Stimulated activated naive CD8-positive, alpha-beta T cell treated with anti-CD3 and anti-CD28 coated beads, Interleukin-15, Interleukin-2, amounts not matched to agents 100 U/mL and 50 U/mL, for 24 hours (primary cell): ENCODE data around the gene CXXC5.
"Not testable (repeated sequence)": the region's sequence is repeated elsewhere in the genome, so short reads cannot be mapped to it uniquely, and the experiment has no call there.

ENCODE experiments used
- ATAC-seq: fragments of 150-1000 bp; cut with Tn5 transposase; one replicate; pipeline ENCODE4 v1.10.0; 2021
- DNase-seq: peaks from one replicate; pipeline ENCODE4 v3.0.0; 2021

CXXC5 gene

GRCh38 chr5:139648205-139649081, at the start of gene CXXC5:
Gene CXXC5 (plus strand): TSS chr5:139648349. CDS start chr5:139680524, 32,175 bp downstream.
- DNase-seq (peak; percentile 73), ATAC-seq (peak; percentile 24)

DNA sequence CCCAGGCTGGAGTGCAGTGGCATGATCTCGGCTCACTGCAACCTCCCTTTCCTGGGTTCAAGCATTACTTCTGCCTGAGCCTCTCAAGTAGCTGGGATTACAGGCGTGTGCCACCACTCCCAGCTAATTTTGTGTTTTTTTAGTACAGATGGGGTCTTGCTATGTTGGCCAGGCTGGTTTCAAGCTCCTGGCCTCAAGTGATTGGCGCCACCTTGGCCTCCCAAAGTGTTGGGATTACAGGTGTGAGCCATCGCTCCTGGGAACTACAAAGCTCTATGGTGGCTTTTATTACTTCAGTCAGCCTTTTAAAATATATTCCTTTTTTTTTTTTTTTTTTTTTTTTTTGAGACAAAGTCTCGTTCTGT, 49.6 kb upstream of the CXXC5 start:
- not testable (repeated sequence) for DNase-seq, ATAC-seq

GRCh38 chr5:139600336-139600949, 47.7 kb upstream of the CXXC5 start:
- DNase-seq (no peak), ATAC-seq (no peak)

DNA sequence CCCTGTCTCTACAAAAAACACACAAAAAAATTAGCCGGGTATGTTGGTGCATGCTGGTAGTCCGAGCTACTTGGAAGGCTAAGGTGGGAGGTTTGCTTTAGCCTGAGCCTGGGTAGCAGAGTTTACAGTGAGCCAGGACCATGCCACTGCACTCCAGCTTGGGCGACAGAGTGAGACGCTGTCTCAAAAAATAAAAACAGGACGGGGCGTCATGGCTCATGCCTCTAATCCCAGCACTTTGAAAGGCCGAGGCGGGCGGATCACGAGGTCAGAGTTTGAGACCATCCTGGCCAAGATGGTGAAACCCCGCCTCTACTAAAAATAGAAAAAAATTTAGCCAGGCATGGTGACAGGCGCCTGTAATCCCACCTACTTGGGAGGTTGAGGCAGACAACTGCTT, 46.7 kb upstream of the CXXC5 start:
- no peak for ATAC-seq

DNA sequence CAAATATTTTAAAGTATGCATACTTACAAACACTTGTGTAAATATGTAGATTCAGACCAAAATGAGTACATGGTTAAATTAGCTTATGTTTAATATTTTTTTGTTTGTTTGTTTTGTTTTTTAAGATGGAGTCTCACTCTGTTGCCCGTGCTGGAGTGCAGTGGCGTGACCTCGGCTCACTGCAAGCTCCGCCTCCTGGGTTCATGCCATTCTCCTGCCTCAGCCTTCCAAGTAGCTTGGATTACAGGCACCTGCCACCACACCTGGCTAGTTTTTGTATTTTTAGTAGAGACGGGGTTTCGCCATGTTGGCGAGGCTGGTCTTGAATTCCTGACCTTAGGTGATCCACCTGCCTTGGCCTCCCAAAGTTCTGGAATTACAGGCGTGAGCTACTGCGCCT, 46.2 kb upstream of the CXXC5 start:
- DNase-seq, ATAC-seq: not testable (repeated sequence)

More for the DNA sequence above, 46.7 kb upstream of the CXXC5 start:
- DNase-seq: no peak

GRCh38 chr5:139605887-139606286, 42.3 kb upstream of the CXXC5 start:
- no peak for ATAC-seq
- no peak for DNase-seq

DNA sequence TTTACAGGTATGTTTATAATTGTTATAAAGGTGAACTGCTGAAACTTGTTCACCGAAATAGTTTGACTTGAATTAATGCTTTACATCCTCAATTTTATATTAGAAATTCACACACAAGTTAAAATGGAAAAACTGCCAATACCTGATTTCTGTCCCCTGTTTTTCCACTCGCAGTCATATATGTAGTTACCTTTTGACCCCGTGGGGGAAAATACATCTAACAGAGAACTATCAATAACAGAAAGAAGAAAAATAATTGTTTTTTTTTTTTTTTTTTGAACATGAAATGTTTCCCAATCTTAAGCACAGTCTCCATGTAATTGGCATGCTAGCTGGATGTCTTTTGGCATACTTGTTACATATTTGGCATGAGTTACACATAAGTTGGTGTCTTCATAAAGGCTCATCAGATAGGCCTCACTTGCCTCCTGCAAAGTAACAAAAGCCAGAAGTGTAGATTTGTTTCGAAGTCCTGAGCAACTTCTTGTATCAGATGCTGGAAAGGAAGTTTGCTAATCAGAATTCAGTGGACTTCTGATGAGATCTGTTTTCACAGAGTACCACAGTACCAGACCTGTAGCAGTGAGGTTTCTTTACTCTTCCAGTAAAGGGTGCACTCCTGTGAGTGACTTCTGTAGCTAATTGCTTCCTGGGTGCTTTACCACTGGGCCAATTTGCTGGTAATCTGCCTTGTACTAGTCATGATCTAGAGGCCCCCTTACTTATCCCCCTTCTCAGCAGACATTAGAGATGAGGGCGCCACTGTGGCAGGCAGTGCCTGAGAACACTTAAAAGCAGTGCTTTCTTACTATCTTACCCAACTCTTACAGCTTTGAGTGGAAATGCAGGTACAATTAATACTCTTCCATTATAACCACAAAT, 36.2 kb upstream of the CXXC5 start:
- ATAC-seq (peak; percentile 71), DNase-seq (no peak)

GRCh38 chr5:139619861-139620260, 28.3 kb upstream of the CXXC5 start:
- ATAC-seq: no peak
- DNase-seq: no peak

GRCh38 chr5:139625398-139625797, 22.8 kb upstream of the CXXC5 start:
- not testable (repeated sequence) for DNase-seq, ATAC-seq

DNA sequence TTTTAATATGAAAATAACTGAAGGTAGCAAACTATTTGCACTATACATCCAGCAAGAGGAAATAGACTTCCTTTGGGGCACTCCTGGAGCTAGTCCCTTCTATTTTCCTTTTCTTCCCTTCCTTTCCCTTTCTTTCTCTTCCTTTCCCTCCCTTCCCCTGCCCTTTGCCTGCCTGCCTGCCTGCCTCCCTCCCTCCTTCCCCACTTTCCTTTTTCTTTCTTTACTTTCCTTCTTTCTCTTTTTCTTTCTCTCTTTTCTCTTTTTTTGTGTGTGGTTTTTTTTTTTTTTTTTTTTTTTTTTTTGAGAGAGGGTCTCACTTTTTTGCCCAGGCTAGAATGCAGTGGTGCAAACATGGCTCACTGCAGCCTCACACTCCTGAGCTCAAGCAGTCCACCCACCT, 17.3 kb upstream of the CXXC5 start:
- ATAC-seq (no peak), DNase-seq (no peak)

DNA sequence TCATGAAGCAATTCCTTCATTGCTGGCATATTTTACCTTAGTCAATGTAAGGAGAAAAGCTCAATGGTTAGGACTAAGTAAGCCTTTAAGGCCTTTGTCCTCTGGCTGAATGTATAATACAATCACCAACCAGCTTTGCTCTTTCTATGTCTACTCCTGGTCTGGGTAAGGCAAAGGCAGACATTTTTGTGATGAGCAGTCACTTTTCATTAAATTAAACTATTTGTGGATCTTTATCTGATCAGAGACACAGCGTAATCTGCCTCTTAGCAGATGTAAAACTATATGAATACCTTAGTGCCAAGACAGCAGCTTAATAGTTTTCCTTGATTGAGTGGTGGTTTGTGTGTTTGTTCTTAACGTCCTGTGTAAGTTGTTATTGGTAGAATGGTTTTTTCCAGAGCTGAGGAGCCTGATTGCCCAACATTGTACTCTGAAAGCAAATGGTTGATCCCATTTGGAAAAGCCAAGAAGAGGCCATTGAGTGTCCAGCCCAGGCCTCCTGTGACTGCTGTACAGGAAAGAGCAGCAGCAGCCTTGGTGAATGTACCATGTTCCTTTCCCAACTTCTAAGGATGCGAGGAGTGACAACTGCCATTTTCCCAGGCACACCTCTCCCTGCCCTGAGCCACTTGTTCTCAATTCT, 16.5 kb upstream of the CXXC5 start:
- ATAC-seq (no peak), DNase-seq (no peak)

- ATAC-seq (peak; percentile 35), DNase-seq (peak; percentile 73)
These were observed 14.7 kb upstream of the CXXC5 start for GRCh38 chr5:139633295-139634027.

GRCh38 chr5:139634028-139634325, 14.2 kb upstream of the CXXC5 start:
- DNase-seq (no peak), ATAC-seq (no peak)

- ATAC-seq: no peak
- no peak for DNase-seq
These were observed 13.6 kb upstream of the CXXC5 start for GRCh38 chr5:139634541-139634940.

GRCh38 chr5:139635191-139635590, 13.0 kb upstream of the CXXC5 start:
- ATAC-seq (no peak), DNase-seq (no peak)

DNA sequence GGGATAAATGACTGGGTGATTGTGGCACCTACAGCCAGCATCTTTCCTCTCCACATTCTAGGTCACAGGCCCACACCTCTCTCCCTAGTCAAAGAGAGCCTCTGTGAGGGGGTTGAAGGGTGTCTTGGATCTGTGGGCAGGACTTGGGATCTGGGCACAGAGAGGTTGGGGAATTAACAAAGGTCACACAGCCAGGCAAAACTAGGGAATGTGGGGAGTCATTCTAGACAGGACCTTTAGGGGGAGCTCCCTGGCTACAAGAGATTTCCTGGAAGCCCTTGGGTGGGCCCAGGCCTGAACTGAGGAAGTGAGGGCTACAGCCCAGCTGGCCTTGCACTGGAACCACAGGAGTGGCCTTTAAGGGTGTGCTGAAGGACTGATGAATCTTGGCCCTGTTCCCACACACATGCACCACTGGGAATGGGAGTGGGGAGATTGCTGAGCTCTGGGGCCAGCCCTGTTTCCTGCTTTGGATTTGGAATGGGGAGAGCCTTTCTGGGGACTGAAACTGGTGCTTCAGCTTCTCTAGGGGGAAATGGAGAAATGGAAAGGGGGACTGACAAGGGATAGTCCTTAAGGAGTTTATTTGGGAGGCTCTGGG, 12.4 kb upstream of the CXXC5 start:
- DNase-seq (peak; percentile 39), ATAC-seq (no peak)

DNA sequence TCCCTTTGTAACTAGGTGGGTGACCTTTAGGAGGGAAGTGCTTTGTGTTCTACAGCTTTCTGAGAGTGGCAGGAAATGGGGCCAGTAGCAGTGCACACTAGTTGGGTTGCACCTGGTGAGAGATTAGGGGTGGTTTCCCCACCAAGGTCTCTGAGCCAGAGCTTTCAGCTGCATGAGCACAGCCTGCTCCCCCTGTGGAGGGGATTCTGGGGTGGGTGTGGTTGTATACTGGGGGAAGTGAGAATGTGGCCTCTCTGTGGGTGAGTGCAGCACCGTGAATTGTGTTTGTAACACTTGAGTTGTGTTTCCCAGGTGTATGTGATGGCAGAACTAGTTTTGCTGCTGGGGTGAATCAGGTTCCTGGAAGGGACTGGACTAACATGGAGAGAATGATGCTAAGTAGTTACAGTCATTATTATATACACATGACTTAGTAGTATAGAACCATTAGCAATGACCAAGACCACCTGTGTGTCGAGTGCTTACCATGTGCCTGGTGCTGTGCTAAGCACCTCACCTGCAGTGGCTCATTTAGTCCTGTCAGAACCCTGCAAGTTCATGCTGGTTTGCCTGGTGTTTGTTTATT, 11.8 kb upstream of the CXXC5 start:
- DNase-seq: peak; percentile 70
- ATAC-seq: peak; percentile 68

DNA sequence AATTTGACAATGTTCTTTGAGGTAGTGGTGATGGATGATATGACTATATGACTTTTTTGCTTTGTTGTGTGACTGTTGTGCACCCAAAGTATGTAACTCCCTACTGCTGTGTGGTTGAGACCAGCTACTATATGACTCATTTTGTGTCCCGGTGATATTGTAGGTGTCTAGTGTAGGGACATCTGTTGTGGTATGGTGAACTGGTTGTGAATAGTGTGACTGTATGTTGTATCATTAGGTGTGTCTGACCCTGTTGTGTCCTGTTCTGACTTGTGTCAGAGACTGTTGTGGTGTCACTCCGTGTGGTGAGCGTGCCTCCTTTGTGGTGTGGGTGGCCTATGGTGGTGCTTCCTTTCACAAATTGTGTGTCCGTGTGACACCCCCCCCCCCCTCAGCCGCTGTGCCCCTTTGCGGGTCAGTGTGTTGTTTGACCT, 11.2 kb upstream of the CXXC5 start:
- DNase-seq: peak; percentile 53

DNA sequence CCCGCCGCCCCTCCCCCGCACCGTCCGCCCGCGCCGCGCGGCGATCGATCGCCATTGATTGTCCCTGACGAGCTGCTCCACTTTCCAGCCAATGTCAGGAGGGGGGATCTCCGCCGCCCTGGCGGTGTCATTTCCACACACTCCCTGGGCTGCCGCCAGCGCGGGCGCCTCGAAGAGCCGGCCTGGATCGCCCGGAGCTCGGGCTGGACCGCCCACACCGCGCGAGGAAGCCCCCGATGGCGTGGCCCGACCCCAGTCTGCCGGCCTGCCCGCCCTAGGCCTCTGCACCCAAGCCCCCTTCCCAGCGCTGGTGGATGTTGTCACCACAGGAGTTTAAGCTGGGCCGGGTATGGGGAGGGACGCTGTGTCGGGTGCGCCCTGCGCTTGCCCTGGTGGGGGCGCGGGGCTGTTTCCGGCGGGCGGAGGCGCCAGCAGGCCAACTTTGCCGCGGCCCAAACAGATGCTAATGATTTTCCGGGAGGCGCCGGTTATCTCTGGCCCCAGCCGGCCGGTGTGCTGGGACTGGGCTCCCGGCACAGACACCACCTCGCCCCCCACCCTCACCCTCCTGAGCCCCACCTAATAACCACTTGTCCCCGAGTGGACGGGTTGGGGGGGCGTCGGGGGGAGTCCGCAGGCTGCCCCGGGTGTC, 10.6 kb upstream of the CXXC5 start:
- ATAC-seq: peak; percentile 16
- peak; percentile 67 for DNase-seq

More for the DNA sequence above, 11.2 kb upstream of the CXXC5 start:
- ATAC-seq: peak; percentile 76
